Measurements from ENCODE around the gene LAMC1. TPM values are rescaled to one million over a fixed set of nuclear protein-coding genes. Genes with fewer than 3 reads are reported as not detected.

LAMC1 gene
- total RNA-seq, result 10 to 100 TPM; 60.7 to 96.6 TPM

- TF ChIP-seq, protein P1, sequence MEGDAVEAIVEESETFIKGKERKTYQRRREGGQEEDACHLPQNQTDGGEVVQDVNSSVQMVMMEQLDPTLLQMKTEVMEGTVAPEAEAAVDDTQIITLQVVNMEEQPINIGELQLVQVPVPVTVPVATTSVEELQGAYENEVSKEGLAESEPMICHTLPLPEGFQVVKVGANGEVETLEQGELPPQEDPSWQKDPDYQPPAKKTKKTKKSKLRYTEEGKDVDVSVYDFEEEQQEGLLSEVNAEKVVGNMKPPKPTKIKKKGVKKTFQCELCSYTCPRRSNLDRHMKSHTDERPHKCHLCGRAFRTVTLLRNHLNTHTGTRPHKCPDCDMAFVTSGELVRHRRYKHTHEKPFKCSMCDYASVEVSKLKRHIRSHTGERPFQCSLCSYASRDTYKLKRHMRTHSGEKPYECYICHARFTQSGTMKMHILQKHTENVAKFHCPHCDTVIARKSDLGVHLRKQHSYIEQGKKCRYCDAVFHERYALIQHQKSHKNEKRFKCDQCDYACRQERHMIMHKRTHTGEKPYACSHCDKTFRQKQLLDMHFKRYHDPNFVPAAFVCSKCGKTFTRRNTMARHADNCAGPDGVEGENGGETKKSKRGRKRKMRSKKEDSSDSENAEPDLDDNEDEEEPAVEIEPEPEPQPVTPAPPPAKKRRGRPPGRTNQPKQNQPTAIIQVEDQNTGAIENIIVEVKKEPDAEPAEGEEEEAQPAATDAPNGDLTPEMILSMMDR (IDR thresholded peaks at IDR 0.05), result peak in 1 of 7 experiments; percentile 1
- TF ChIP-seq POLR2A (IDR thresholded peaks at IDR 0.05), result no peak
- Histone ChIP-seq H3K36me3 (replicated peaks in 1 of 2; ENCODE audit: insufficient read depth in 1 of 2, low read depth in 2 of 2) (no peaks in the 10 kb centered on the region), H3K4me3 (peak within 1 kb of the TSS; percentile 82 to 86), H3K9me3 (no peaks in the 10 kb centered on the region), H3K27ac (peak within 1 kb of the TSS; percentile 97 to 99 (median 98)), H3K27me3 (no peaks in the 10 kb centered on the region), H3K4me1 (peaks cover 43% of the 10 kb centered on the region)
- intact Hi-C loops (cut with DNase I), result loop anchor here (5.0 kb wide), 1 partner anchor 56 kb away; no protein-coding TSS in a partner anchor
- WGBS, 2 donors, result 1% methylated on average over 27 of the region's 65 CpGs; no CpG with 5 or more reads in 1 of the 2 donors
- ATAC-seq (peak; percentile 55), DNase-seq (peak; percentile 31 to 66 (median 62))
Observed at GRCh38 chr1:183023146-183023600, at the start of gene LAMC1. TSS of gene LAMC1 (plus strand) at chr1:183023420. CDS start at chr1:183023717, 297 bp downstream.

GRCh38 chr1:182974506-182975191 lies 48.6 kb upstream of the LAMC1 start:
- H3K9me3 ChIP-seq, result no peaks in the 10 kb centered on the region
- H3K4me3 ChIP-seq, result no peak overlapping the region
- TF ChIP-seq, protein P1 (IDR thresholded peaks at IDR 0.05), result no peak
- no peak for TF ChIP-seq POLR2A (IDR thresholded peaks at IDR 0.05)
- DNase-seq, result no peak
- no peak overlapping the region for H3K27ac ChIP-seq
- intact Hi-C loops (cut with DNase I), result no loop called here
- no peak for ATAC-seq
- H3K4me1 ChIP-seq, result no peaks in the 10 kb centered on the region
- H3K36me3 ChIP-seq (replicated peaks in 1 of 2; ENCODE audit: insufficient read depth in 1 of 2, low read depth in 2 of 2), result no peaks in the 10 kb centered on the region
- WGBS, 2 donors, result 76% methylated on average over 2 of the region's 2 CpGs
- no peaks in the 10 kb centered on the region for H3K27me3 ChIP-seq

- intact Hi-C loops (cut with DNase I), result no loop called here
- H3K9me3 ChIP-seq, result no peaks in the 10 kb centered on the region
- no peak overlapping the region for H3K27ac ChIP-seq
- H3K36me3 ChIP-seq (replicated peaks in 1 of 2; ENCODE audit: insufficient read depth in 1 of 2, low read depth in 2 of 2), result no peaks in the 10 kb centered on the region
- TF ChIP-seq, protein P1 (IDR thresholded peaks at IDR 0.05), result no peak
- TF ChIP-seq POLR2A (IDR thresholded peaks at IDR 0.05), result no peak
- no peak for DNase-seq
- 79 to 80% methylated on average over 2 of the region's 2 CpGs for WGBS, 2 donors
- no peak for ATAC-seq
- H3K27me3 ChIP-seq, result no peaks in the 10 kb centered on the region
- H3K4me1 ChIP-seq, result no peaks in the 10 kb centered on the region
- H3K4me3 ChIP-seq, result no peak overlapping the region
Observed at GRCh38 chr1:182977480-182977879, 45.7 kb upstream of the LAMC1 start.

DNA sequence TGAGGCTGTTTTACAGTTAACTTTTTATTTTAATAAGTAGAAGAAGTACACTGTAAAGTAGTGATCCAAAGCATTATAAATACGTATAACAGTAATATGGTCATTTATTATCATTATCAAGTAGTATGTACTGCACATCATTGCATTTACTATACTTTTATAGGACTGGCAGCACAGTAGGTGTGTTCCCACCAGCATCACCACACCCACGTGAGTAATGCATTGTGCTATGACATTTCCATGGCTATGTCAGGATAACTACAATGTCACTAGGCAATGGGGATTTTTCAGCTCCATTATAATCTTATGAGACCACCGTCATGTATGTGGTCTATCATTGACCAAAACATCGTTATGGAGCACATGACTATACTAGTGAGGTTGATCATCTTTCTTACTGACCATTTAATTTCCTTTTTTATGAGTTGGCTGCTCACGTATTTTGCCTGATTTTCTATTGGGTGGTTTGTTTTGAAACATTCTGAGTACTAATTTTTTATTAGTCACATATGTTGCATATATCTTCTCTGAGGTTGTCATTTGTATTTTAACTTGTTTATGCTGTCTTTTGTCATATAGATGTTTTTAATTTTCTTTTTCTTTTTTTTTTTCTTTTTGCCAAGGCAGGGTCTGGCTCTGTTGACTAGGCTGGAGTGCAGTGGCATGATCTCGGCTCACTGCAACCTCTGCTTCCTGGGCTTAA lies 44.9 kb upstream of the LAMC1 start:
- Histone ChIP-seq H3K9me3 (no peaks in the 10 kb centered on the region), H3K36me3 (replicated peaks in 1 of 2; ENCODE audit: insufficient read depth in 1 of 2, low read depth in 2 of 2) (no peaks in the 10 kb centered on the region), H3K4me3 (no peak overlapping the region), H3K27me3 (no peaks in the 10 kb centered on the region), H3K27ac (no peak overlapping the region), H3K4me1 (no peaks in the 10 kb centered on the region)
- ATAC-seq (no peak), DNase-seq (no peak)
- 87 to 88% methylated on average over 6 of the region's 6 CpGs for WGBS, 2 donors
- intact Hi-C loops (cut with DNase I), result no loop called here
- TF ChIP-seq POLR2A (IDR thresholded peaks at IDR 0.05), result no peak
- TF ChIP-seq, protein P1 (IDR thresholded peaks at IDR 0.05), result no peak

All from body of pancreas (tissue), 4 donors.